HTR-8/SVneo (cell line): ENCODE measurements around the gene FHIT.
A peak's percentile ranks its signal among the peaks of the same experiment; 100 is the strongest.
"Not testable (repeated sequence)": the region's sequence is repeated elsewhere in the genome, so short reads cannot be mapped to it uniquely, and the experiment has no call there.

Experiments used
- DNase-seq: peaks from one replicate; pipeline ENCODE4 v3.0.0; 2011; ENCODE audit warnings: low spot score, mixed read lengths; ENCODE audit not compliant: insufficient read length
- FAIRE-seq: peaks from 2 replicates; lab custom pipeline; 2011; peaks lifted over from hg19 to GRCh38; lab: Jason Lieb, UNC

FHIT gene

GRCh38 chr3:59821274-59821673, 1430.0 kb downstream of the FHIT start:
- no peak for FAIRE-seq
- DNase-seq: no peak

- no peak for FAIRE-seq
- DNase-seq: no peak
Observed at GRCh38 chr3:59820352-59820934, 1430.8 kb downstream of the FHIT start.

- FAIRE-seq (no peak), DNase-seq (no peak)
Observed at GRCh38 chr3:59818919-59819300, 1432.3 kb downstream of the FHIT start.

GRCh38 chr3:59818033-59818918, 1433.0 kb downstream of the FHIT start:
- DNase-seq (peak; percentile 67), FAIRE-seq (peak; percentile 20)

GRCh38 chr3:59817511-59817910, 1433.7 kb downstream of the FHIT start:
- DNase-seq: no peak
- no peak for FAIRE-seq

GRCh38 chr3:59816312-59816711, 1434.9 kb downstream of the FHIT start:
- DNase-seq: no peak
- FAIRE-seq: no peak

- FAIRE-seq (no peak), DNase-seq (no peak)
Observed at GRCh38 chr3:59813148-59813538, 1438.1 kb downstream of the FHIT start.

- DNase-seq: no peak
- no peak for FAIRE-seq
Observed at GRCh38 chr3:59812237-59813147, 1438.8 kb downstream of the FHIT start.

- FAIRE-seq: no peak
- no peak for DNase-seq
Observed at GRCh38 chr3:59811160-59811559, 1440.1 kb downstream of the FHIT start.

- FAIRE-seq (no peak), DNase-seq (no peak)
Observed at GRCh38 chr3:59810606-59811005, 1440.6 kb downstream of the FHIT start.

GRCh38 chr3:59809710-59810444, 1441.4 kb downstream of the FHIT start:
- DNase-seq (peak; percentile 27), FAIRE-seq (no peak)

- DNase-seq (no peak), FAIRE-seq (peak; percentile 26)
Observed at GRCh38 chr3:59809016-59809415, 1442.2 kb downstream of the FHIT start.

GRCh38 chr3:59808446-59808845, 1442.8 kb downstream of the FHIT start:
- DNase-seq (no peak), FAIRE-seq (no peak)

- FAIRE-seq: no peak
- no peak for DNase-seq
Observed at GRCh38 chr3:59803268-59803667, 1448.0 kb downstream of the FHIT start.

- FAIRE-seq: not testable (repeated sequence)
Observed at GRCh38 chr3:59802453-59802852, 1448.8 kb downstream of the FHIT start.

GRCh38 chr3:59802045-59802444, 1449.2 kb downstream of the FHIT start:
- DNase-seq: no peak
- FAIRE-seq: no peak

More at GRCh38 chr3:59802453-59802852, 1448.8 kb downstream of the FHIT start:
- DNase-seq: not testable (repeated sequence)

GRCh38 chr3:59800481-59800880, 1450.8 kb downstream of the FHIT start:
- DNase-seq: no peak
- no peak for FAIRE-seq

- DNase-seq (no peak), FAIRE-seq (no peak)
Observed at GRCh38 chr3:59798372-59799086, 1452.7 kb downstream of the FHIT start.

- no peak for DNase-seq
- no peak for FAIRE-seq
Observed at GRCh38 chr3:59797533-59797932, 1453.7 kb downstream of the FHIT start.
